H1 (cell line): Measurements from ENCODE around the gene CCDC192. TPM values are rescaled to one million over a fixed set of nuclear protein-coding genes. Genes with fewer than 3 reads are reported as not detected.

ENCODE experiments used
- CTCF ChIA-PET: fragments of 300-600 bp; sonication (Branson Sonifier 250); formaldehyde crosslinking; loops from one replicate; lab custom pipeline; 2021; ENCODE audit not compliant: partially characterized antibody; lab: Charles Lee
- POLR2A ChIA-PET: fragments of 300-600 bp; sonication (Branson Sonifier 250); formaldehyde crosslinking; loops from one replicate; lab custom pipeline; 2021; ENCODE audit warnings: inconsistent platforms; ENCODE audit not compliant: partially characterized antibody; lab: Charles Lee
- DNase-seq, 2 experiments: peaks; one replicate each; pipeline versions ENCODE4 v3.0.0 to v3.0.0-alpha.2; 2010 to 2022; ENCODE audit warnings: low spot score in 2 of 2, low read depth in 1 of 2, mixed read lengths in 1 of 2
- FAIRE-seq: peaks from 2 replicates; lab custom pipeline; 2011; peaks lifted over from hg19 to GRCh38; lab: Jason Lieb, UNC
- H2AFZ ChIP-seq: 2 replicates; pipeline ENCODE4 v1.8.1; 2012; ENCODE audit warnings: low read length, inconsistent platforms
- H2AK5ac ChIP-seq: 2 replicates; pipeline ENCODE4 v1.6.1; 2013; ENCODE audit warnings: low read depth, low read length
- H2BK120ac ChIP-seq: replicated peaks from 2 replicates; pipeline ENCODE3; 2013; ENCODE audit warnings: low read depth, low read length, inconsistent platforms
- H2BK12ac ChIP-seq: 2 replicates; pipeline ENCODE4 v1.6.1; 2013; ENCODE audit warnings: low read depth, low read length
- H2BK15ac ChIP-seq: 2 replicates; pipeline ENCODE4 v1.6.1; 2013; ENCODE audit warnings: low read length
- H2BK20ac ChIP-seq: 2 replicates; pipeline ENCODE4 v1.6.1; 2013; ENCODE audit warnings: low read length
- H2BK5ac ChIP-seq: 2 replicates; pipeline ENCODE4 v1.6.1; 2013; ENCODE audit warnings: low read depth, low read length
- H3K14ac ChIP-seq: 2 replicates; pipeline ENCODE4 v1.6.1; 2013; ENCODE audit warnings: inconsistent platforms; ENCODE audit not compliant: insufficient read length
- H3K18ac ChIP-seq: 2 replicates; pipeline ENCODE4 v1.6.1; 2013; ENCODE audit warnings: low read length; ENCODE audit errors: extremely low read depth
- H3K23ac ChIP-seq: 2 replicates; pipeline ENCODE4 v1.6.1; 2013; ENCODE audit warnings: inconsistent platforms; ENCODE audit not compliant: insufficient read length
- H3K23me2 ChIP-seq: 2 replicates; pipeline ENCODE4 v1.6.1; 2013; ENCODE audit warnings: low read depth, low read length
- H3K27ac ChIP-seq: 2 replicates; pipeline ENCODE4 v1.6.1; 2011; ENCODE audit warnings: low read depth, low read length, inconsistent platforms
- H3K27me3 ChIP-seq, 4 experiments: replicated peaks in 1 of 4; 1 replicate in 1 of 4; 2 replicates in 3 of 4; pipeline versions ENCODE4 v1.6.1 to v1.8.1; 2011 to 2013; ENCODE audit warnings: low read length in 3 of 4, mild to moderate bottlenecking in 3 of 4, inconsistent platforms in 2 of 4, mixed read lengths in 2 of 4, moderate library complexity in 1 of 4; ENCODE audit not compliant: control insufficient read depth in 3 of 4, insufficient read depth in 3 of 4; ENCODE audit errors: extremely low read depth in 1 of 4
- H3K36me3 ChIP-seq, 4 experiments: 2 replicates each; pipeline versions ENCODE4 v1.6.1 to v1.8.1; 2011 to 2013; ENCODE audit warnings: mild to moderate bottlenecking in 4 of 4, low read length in 3 of 4, moderate library complexity in 2 of 4, control low read depth in 1 of 4, inconsistent platforms in 1 of 4; ENCODE audit not compliant: insufficient read depth in 4 of 4, control insufficient read depth in 2 of 4
- H3K4ac ChIP-seq: replicated peaks from 2 replicates; pipeline ENCODE3; 2013; ENCODE audit warnings: low read length, low read depth, mixed read lengths, inconsistent platforms; ENCODE audit not compliant: insufficient read length
- H3K4me1 ChIP-seq, 4 experiments: replicated peaks in 1 of 4; 1 replicate in 1 of 4; 2 replicates in 3 of 4; pipeline versions ENCODE4 v1.6.1 to v1.8.1; 2011 to 2013; ENCODE audit warnings: low read length in 3 of 4, inconsistent platforms in 2 of 4, mixed read lengths in 1 of 4; ENCODE audit not compliant: insufficient read depth in 4 of 4, control insufficient read depth in 3 of 4
- H3K4me2 ChIP-seq, 2 experiments: 2 replicates each; pipeline versions ENCODE4 v1.6.1 to v1.8.1; 2011 to 2013; ENCODE audit warnings: low read depth in 2 of 2, low read length in 2 of 2, control low read depth in 1 of 2, inconsistent platforms in 1 of 2, mild to moderate bottlenecking in 1 of 2; ENCODE audit not compliant: insufficient read depth in 1 of 2
- H3K4me3 ChIP-seq, 4 experiments: fragments of 200-600, 300-600 bp in 1 of 4; sonication (generic), shearing (Covaris generic), sonication (Bioruptor Twin) in 1 of 4; 2 replicates each; pipeline versions ENCODE4 v1.5.1 to v1.8.1; 2011 to 2016; ENCODE audit warnings: low read length in 4 of 4, low read depth in 3 of 4, control low read depth in 2 of 4, inconsistent platforms in 2 of 4, mild to moderate bottlenecking in 2 of 4, mixed read lengths in 1 of 4, moderate library complexity in 1 of 4; ENCODE audit not compliant: insufficient read depth in 2 of 4; ENCODE audit errors: extremely low read depth in 1 of 4
- H3K56ac ChIP-seq: replicated peaks from 2 replicates; pipeline ENCODE3; 2013; ENCODE audit warnings: low read depth, mild to moderate bottlenecking, mixed read lengths, low read length, inconsistent platforms; ENCODE audit not compliant: insufficient read length
- H3K79me1 ChIP-seq: 2 replicates; pipeline ENCODE4 v1.6.1; 2013; ENCODE audit warnings: low read depth, low read length, control low read depth
- H3K79me2 ChIP-seq, 2 experiments: 2 replicates each; pipeline versions ENCODE4 v1.6.1 to v1.8.1; 2012 to 2013; ENCODE audit warnings: low read length in 2 of 2, mild to moderate bottlenecking in 2 of 2, inconsistent platforms in 1 of 2; ENCODE audit not compliant: insufficient read depth in 2 of 2, control insufficient read depth in 1 of 2
- H3K9ac ChIP-seq, 4 experiments: replicated peaks in 1 of 4; 1 replicate in 1 of 4; 2 replicates in 3 of 4; pipeline versions ENCODE4 v1.6.1 to v1.8.1; 2011 to 2013; ENCODE audit warnings: low read depth in 3 of 4, low read length in 3 of 4, control low read depth in 2 of 4, mild to moderate bottlenecking in 2 of 4, moderate library complexity in 2 of 4, inconsistent platforms in 1 of 4; ENCODE audit errors: extremely low read depth in 1 of 4
- H3K9me3 ChIP-seq, 2 experiments: 2 replicates each; pipeline versions ENCODE4 v1.6.1 to v1.8.1; 2012 to 2013; ENCODE audit warnings: mild to moderate bottlenecking in 2 of 2, moderate library complexity in 2 of 2, control low read depth in 1 of 2, inconsistent platforms in 1 of 2, low read depth in 1 of 2, low read length in 1 of 2, mixed read lengths in 1 of 2; ENCODE audit not compliant: insufficient read depth in 2 of 2
- H4K20me1 ChIP-seq, 2 experiments: replicated peaks in 1 of 2; 2 replicates each; pipeline versions ENCODE3 to v1.8.1; 2011 to 2013; ENCODE audit warnings: inconsistent platforms in 2 of 2, low read length in 2 of 2, mild to moderate bottlenecking in 1 of 2; ENCODE audit not compliant: insufficient read depth in 2 of 2, control insufficient read depth in 1 of 2
- H4K5ac ChIP-seq: 2 replicates; pipeline ENCODE4 v1.6.1; 2013; ENCODE audit warnings: low read length, low read depth, mixed read lengths, inconsistent platforms; ENCODE audit not compliant: insufficient read length
- H4K8ac ChIP-seq: 2 replicates; pipeline ENCODE4 v1.8.0; 2013; ENCODE audit warnings: mild to moderate bottlenecking, moderate library complexity, low read length, inconsistent platforms; ENCODE audit not compliant: insufficient read depth; ENCODE audit errors: extremely low read depth
- H4K91ac ChIP-seq: replicated peaks from 2 replicates; pipeline ENCODE3; 2013; ENCODE audit warnings: low read length, mixed read lengths, inconsistent platforms; ENCODE audit not compliant: insufficient read length
- BCL11A ChIP-seq, 2 experiments: IDR thresholded peaks; one replicate each; pipeline ENCODE4 v1.6.1; 2011; ENCODE audit warnings: low read depth in 2 of 2, low read length in 2 of 2, mild to moderate bottlenecking in 2 of 2
- CTBP2 ChIP-seq: IDR thresholded peaks from 2 replicates; pipeline ENCODE4 v1.7.0; 2011; ENCODE audit warnings: borderline replicate concordance, mild to moderate bottlenecking, moderate library complexity, mixed read lengths, low read length; ENCODE audit not compliant: insufficient read depth, insufficient read length
- EGR1 ChIP-seq: IDR thresholded peaks from 2 replicates; pipeline ENCODE4 v1.6.1; 2011; ENCODE audit warnings: low read depth, low read length, borderline replicate concordance
- EP300 ChIP-seq, 2 experiments: IDR thresholded peaks; 1 replicate in 1 of 2; 2 replicates in 1 of 2; pipeline ENCODE4 v1.6.1; 2011 to 2012; ENCODE audit warnings: low read depth in 2 of 2, low read length in 2 of 2, mild to moderate bottlenecking in 2 of 2, borderline replicate concordance in 1 of 2, inconsistent platforms in 1 of 2, moderate library complexity in 1 of 2
- EZH2 ChIP-seq: fragments of 200-600 bp; sonication (generic); IDR thresholded peaks from 2 replicates; pipeline ENCODE4 v1.7.1; 2012; ENCODE audit warnings: low read depth, mild to moderate bottlenecking, moderate library complexity, low read length, inconsistent platforms; ENCODE audit not compliant: severe bottlenecking
- FOSL1 ChIP-seq: IDR thresholded peaks from 2 replicates; pipeline ENCODE4 v1.6.1; 2011; ENCODE audit warnings: mild to moderate bottlenecking, low read depth, low read length, moderate library complexity; ENCODE audit not compliant: insufficient read depth
- JUN ChIP-seq: IDR thresholded peaks from 2 replicates; pipeline ENCODE4 v1.6.1; 2011; ENCODE audit warnings: low read depth, mild to moderate bottlenecking, improper control_type of control experiment, low read length
- KDM5A ChIP-seq: fragments of 200-600 bp; IDR thresholded peaks from 2 replicates; pipeline ENCODE4 v1.7.1; 2012; ENCODE audit warnings: mild to moderate bottlenecking, low read length, inconsistent platforms, mixed read lengths
- RAD21 ChIP-seq, 2 experiments: IDR thresholded peaks in 1 of 2; conservative IDR thresholded peaks in 1 of 2; 2 replicates each; pipeline ENCODE4 v1.6.1; 2011; ENCODE audit warnings: low read depth in 2 of 2, low read length in 2 of 2, improper control_type of control experiment in 1 of 2, inconsistent platforms in 1 of 2, mild to moderate bottlenecking in 1 of 2, moderate library complexity in 1 of 2
- SAP30 ChIP-seq: fragments of 300-600 bp; sonication (generic); IDR thresholded peaks from 2 replicates; pipeline ENCODE4 v1.7.1; 2012; ENCODE audit warnings: low read length, moderate library complexity, mild to moderate bottlenecking, inconsistent platforms; ENCODE audit not compliant: insufficient read depth, insufficient replicate concordance
- polyA plus RNA-seq, 7 experiments: library from polyadenylated mRNA; depleted of rRNA in 3 of 7; stranded (reverse) in 5 of 7; unstranded in 2 of 7; fragments of >200 nt in 5 of 7; fragments of 200-250 nt in 2 of 7; gene quantifications; 1 replicate in 5 of 7; 2 replicates in 1 of 7; 4 replicates in 1 of 7; pipeline versions ENCODE4 v1.2.1 to v1.2.3, GENCODE V29; 2011 to 2013; ENCODE audit warnings: missing spikeins in 2 of 7, mixed read lengths in 2 of 7
- total RNA-seq: library from RNA; stranded (reverse); fragmentation: NEBNext Ultra II Directional; extraction: Animal tissue kit (Norgen Biotek cat#: 25700); gene quantifications from 2 replicates; pipeline ENCODE4 v1.2.1, GENCODE V29; 2021
- TF ChIP-seq, protein P1 (sequence below), 3 experiments: IDR thresholded peaks; 1 replicate in 2 of 3; 2 replicates in 1 of 3; pipeline versions ENCODE4 v1.5.1 to v1.6.1; 2011; ENCODE audit warnings: low read length in 3 of 3, mild to moderate bottlenecking in 3 of 3, inconsistent platforms in 2 of 3, low read depth in 1 of 3, moderate library complexity in 1 of 3; ENCODE audit not compliant: insufficient read depth in 1 of 3; ENCODE audit errors: control extremely low read depth in 1 of 3

CCDC192 gene
- total and polyA plus RNA-seq, 2 of the 8 experiments (the other 6 are each of a cell fraction or from before 2014, with no cell fraction given): 0.61 TPM; not detected in 1

DNA sequence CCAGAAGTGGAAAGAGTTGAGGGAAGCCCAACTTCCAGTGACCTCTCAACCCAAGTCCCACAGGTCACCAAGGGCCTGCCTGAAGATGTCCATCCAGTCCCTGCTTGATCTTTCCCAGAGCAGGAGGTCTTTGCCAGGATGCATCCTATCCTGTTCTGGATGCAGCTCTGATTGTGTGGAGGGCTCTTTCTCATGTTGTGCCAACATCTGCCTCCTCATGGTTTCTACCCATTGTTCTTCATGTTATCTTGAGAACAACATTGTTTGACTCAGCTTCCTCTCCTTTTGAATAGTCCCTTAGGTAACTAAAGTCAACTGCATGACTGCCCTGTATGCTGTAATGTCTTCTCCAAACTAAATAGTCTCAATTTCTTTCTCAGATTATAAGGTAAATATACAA, 169.3 kb downstream of the CCDC192 start:
- no peaks in the 10 kb centered on the region for H4K20me1 ChIP-seq
- no peak overlapping the region for H3K4ac ChIP-seq
- no peak overlapping the region for H4K8ac ChIP-seq
- no peak overlapping the region for H4K91ac ChIP-seq
- FAIRE-seq (no peak), DNase-seq (no peak)
- no peak overlapping the region for H2AFZ ChIP-seq
- TF ChIP-seq EGR1 (no peak), SAP30 (no peak), EP300 (IDR thresholded peaks at IDR 0.05; ENCODE audit: borderline replicate concordance in 1 of 2, low read depth in 2 of 2, low read length in 2 of 2) (no peak), EZH2 (no peak), JUN (no peak), CTBP2 (no peak), RAD21 (IDR thresholded peaks at IDR 0.05 in 1 of 2, conservative IDR thresholded peaks at IDR 0.05 in 1 of 2; ENCODE audit: low read depth in 2 of 2, low read length in 2 of 2) (no peak), KDM5A (no peak), FOSL1 (no peak), BCL11A (IDR thresholded peaks at IDR 0.05; ENCODE audit: low read depth in 2 of 2, low read length in 2 of 2) (no peak)
- TF ChIP-seq, protein P1, sequence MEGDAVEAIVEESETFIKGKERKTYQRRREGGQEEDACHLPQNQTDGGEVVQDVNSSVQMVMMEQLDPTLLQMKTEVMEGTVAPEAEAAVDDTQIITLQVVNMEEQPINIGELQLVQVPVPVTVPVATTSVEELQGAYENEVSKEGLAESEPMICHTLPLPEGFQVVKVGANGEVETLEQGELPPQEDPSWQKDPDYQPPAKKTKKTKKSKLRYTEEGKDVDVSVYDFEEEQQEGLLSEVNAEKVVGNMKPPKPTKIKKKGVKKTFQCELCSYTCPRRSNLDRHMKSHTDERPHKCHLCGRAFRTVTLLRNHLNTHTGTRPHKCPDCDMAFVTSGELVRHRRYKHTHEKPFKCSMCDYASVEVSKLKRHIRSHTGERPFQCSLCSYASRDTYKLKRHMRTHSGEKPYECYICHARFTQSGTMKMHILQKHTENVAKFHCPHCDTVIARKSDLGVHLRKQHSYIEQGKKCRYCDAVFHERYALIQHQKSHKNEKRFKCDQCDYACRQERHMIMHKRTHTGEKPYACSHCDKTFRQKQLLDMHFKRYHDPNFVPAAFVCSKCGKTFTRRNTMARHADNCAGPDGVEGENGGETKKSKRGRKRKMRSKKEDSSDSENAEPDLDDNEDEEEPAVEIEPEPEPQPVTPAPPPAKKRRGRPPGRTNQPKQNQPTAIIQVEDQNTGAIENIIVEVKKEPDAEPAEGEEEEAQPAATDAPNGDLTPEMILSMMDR (IDR thresholded peaks at IDR 0.05; ENCODE audit: control extremely low read depth in 1 of 3, insufficient read depth in 1 of 3, low read depth in 1 of 3, low read length in 3 of 3): no peak
- no peaks in the 10 kb centered on the region for H3K79me2 ChIP-seq
- no peaks in the 10 kb centered on the region for H3K27me3 ChIP-seq
- H3K14ac ChIP-seq: no peak overlapping the region
- H3K4me3 ChIP-seq: no peak overlapping the region
- no peak overlapping the region for H3K9ac ChIP-seq
- no peaks in the 10 kb centered on the region for H3K23me2 ChIP-seq
- H3K9me3 ChIP-seq: no peaks in the 10 kb centered on the region
- H2BK5ac ChIP-seq: no peak overlapping the region
- no peak overlapping the region for H2BK15ac ChIP-seq
- no peak overlapping the region for H3K4me2 ChIP-seq
- CTCF ChIA-PET: interaction anchor here (0.8 to 2.8 kb wide), 6 partner anchors 10 to 301 kb away, joined by 3 to 8 read pairs (median 4); no protein-coding TSS in a partner anchor
- no peaks in the 10 kb centered on the region for H3K36me3 ChIP-seq
- H2BK120ac ChIP-seq: no peak overlapping the region
- H3K56ac ChIP-seq: no peak overlapping the region
- no peaks in the 10 kb centered on the region for H3K79me1 ChIP-seq
- H2BK20ac ChIP-seq: no peak overlapping the region
- H2BK12ac ChIP-seq: no peak overlapping the region
- H3K23ac ChIP-seq: no peak overlapping the region
- no peak overlapping the region for H2AK5ac ChIP-seq
- H3K18ac ChIP-seq: no peak overlapping the region
- POLR2A ChIA-PET: interaction anchor here (0.7 kb wide), 1 partner anchor 69 kb away, joined by 3 read pairs; no protein-coding TSS in a partner anchor
- peaks cover 0 to 2% (median 0%) of the 10 kb centered on the region in 4 experiments; a peak in 1 of 7 replicates for H3K4me1 ChIP-seq
- H4K5ac ChIP-seq: no peak overlapping the region
- no peak overlapping the region for H3K27ac ChIP-seq
